GM12891 (cell line): ENCODE measurements around the gene FOXK2.

Source experiments
- PAX5 ChIP-seq: IDR thresholded peaks from 2 replicates; pipeline ENCODE4 v1.6.1; 2011; ENCODE audit warnings: low read length, moderate library complexity, mild to moderate bottlenecking; ENCODE audit not compliant: insufficient read depth, severe bottlenecking
- POLR2A ChIP-seq: IDR thresholded peaks from 2 replicates; pipeline ENCODE4 v1.6.1; 2011; ENCODE audit warnings: low read depth, low read length, control low read depth
- POLR2AphosphoS5 ChIP-seq: IDR thresholded peaks from 2 replicates; pipeline ENCODE4 v1.6.1; 2011; ENCODE audit warnings: low read depth, low read length, control low read depth
- POU2F2 ChIP-seq: IDR thresholded peaks from 2 replicates; pipeline ENCODE4 v1.6.1; 2011; ENCODE audit warnings: low read depth, mild to moderate bottlenecking, control low read depth, low read length, moderate library complexity
- SPI1 ChIP-seq: IDR thresholded peaks from 2 replicates; pipeline ENCODE4 v1.6.1; 2011; ENCODE audit warnings: low read depth, low read length, control low read depth
- TAF1 ChIP-seq: IDR thresholded peaks from 2 replicates; pipeline ENCODE4 v1.6.1; 2011; ENCODE audit warnings: low read depth, low read length, control low read depth

- TF ChIP-seq POLR2AphosphoS5, result no peak
- no peak for TF ChIP-seq POLR2A
- TF ChIP-seq TAF1, result no peak
- no peak for TF ChIP-seq PAX5
- no peak for TF ChIP-seq SPI1
- TF ChIP-seq POU2F2, result no peak
Observed at GRCh38 chr17:82604532-82604931, 85.0 kb downstream of the FOXK2 start.
